ENCODE results near the gene COPE.

DNA sequence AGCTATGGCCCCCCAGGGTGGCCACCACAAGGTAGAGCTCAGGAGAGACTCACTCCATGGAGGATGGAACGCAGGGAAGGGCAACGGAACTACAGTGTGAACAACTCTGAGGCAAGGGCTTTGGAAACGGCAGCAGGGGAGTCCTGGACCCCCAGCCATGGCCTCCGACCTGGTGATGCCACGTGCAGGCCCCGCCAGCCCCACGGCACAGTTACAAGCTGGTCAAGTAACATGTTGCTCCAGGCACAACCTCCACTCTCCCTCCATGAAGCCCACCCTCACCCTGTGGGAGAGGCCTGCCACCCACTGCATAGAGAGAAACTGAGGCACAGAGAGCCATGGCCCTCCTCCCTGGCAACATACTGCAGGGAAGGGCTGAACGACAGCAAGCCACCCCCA is 14.1 kb downstream of the COPE start:
- TF ChIP-seq, protein P1, sequence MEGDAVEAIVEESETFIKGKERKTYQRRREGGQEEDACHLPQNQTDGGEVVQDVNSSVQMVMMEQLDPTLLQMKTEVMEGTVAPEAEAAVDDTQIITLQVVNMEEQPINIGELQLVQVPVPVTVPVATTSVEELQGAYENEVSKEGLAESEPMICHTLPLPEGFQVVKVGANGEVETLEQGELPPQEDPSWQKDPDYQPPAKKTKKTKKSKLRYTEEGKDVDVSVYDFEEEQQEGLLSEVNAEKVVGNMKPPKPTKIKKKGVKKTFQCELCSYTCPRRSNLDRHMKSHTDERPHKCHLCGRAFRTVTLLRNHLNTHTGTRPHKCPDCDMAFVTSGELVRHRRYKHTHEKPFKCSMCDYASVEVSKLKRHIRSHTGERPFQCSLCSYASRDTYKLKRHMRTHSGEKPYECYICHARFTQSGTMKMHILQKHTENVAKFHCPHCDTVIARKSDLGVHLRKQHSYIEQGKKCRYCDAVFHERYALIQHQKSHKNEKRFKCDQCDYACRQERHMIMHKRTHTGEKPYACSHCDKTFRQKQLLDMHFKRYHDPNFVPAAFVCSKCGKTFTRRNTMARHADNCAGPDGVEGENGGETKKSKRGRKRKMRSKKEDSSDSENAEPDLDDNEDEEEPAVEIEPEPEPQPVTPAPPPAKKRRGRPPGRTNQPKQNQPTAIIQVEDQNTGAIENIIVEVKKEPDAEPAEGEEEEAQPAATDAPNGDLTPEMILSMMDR (IDR thresholded peaks at IDR 0.05; ENCODE audit: poor library complexity, severe bottlenecking): no peak
- no peak for TF ChIP-seq SMC3 (conservative IDR thresholded peaks at IDR 0.05; ENCODE audit: poor library complexity)
- TF ChIP-seq, protein P2, sequence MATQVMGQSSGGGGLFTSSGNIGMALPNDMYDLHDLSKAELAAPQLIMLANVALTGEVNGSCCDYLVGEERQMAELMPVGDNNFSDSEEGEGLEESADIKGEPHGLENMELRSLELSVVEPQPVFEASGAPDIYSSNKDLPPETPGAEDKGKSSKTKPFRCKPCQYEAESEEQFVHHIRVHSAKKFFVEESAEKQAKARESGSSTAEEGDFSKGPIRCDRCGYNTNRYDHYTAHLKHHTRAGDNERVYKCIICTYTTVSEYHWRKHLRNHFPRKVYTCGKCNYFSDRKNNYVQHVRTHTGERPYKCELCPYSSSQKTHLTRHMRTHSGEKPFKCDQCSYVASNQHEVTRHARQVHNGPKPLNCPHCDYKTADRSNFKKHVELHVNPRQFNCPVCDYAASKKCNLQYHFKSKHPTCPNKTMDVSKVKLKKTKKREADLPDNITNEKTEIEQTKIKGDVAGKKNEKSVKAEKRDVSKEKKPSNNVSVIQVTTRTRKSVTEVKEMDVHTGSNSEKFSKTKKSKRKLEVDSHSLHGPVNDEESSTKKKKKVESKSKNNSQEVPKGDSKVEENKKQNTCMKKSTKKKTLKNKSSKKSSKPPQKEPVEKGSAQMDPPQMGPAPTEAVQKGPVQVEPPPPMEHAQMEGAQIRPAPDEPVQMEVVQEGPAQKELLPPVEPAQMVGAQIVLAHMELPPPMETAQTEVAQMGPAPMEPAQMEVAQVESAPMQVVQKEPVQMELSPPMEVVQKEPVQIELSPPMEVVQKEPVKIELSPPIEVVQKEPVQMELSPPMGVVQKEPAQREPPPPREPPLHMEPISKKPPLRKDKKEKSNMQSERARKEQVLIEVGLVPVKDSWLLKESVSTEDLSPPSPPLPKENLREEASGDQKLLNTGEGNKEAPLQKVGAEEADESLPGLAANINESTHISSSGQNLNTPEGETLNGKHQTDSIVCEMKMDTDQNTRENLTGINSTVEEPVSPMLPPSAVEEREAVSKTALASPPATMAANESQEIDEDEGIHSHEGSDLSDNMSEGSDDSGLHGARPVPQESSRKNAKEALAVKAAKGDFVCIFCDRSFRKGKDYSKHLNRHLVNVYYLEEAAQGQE (IDR thresholded peaks at IDR 0.05; ENCODE audit: borderline replicate concordance): no peak
- TF ChIP-seq EZH2 (IDR thresholded peaks at IDR 0.05; ENCODE audit: borderline replicate concordance, insufficient read depth, low read length, poor library complexity, severe bottlenecking): no peak
